HepG2 (cell line): Measurements from ENCODE around the gene ANAPC2. TPM values are rescaled to one million over a fixed set of nuclear protein-coding genes. Genes with fewer than 3 reads are reported as not detected.

ENCODE experiments used
- FOSL2 ChIP-seq: sonication (generic); formaldehyde crosslinking; IDR thresholded peaks from 2 replicates; pipeline ENCODE4 v1.4.0; 2020; ENCODE audit warnings: missing genetic modification reagents
- GATAD1 ChIP-seq: IDR thresholded peaks from 2 replicates; pipeline ENCODE4 v1.6.1; 2016; ENCODE audit warnings: missing genetic modification reagents, missing compliant biosample characterization
- JUN ChIP-seq: sonication (generic); formaldehyde crosslinking; IDR thresholded peaks from 2 replicates; pipeline ENCODE4 v1.4.0; 2020; ENCODE audit warnings: mild to moderate bottlenecking, missing genetic modification reagents
- KMT2B ChIP-seq: IDR thresholded peaks from 2 replicates; pipeline ENCODE4 v1.6.1; 2016; ENCODE audit warnings: missing genetic modification reagents, missing compliant biosample characterization
- MIER3 ChIP-seq: IDR thresholded peaks from 2 replicates; pipeline ENCODE4 v1.6.1; 2016; ENCODE audit warnings: missing compliant biosample characterization, borderline replicate concordance
- MTA3 ChIP-seq: sonication (generic); formaldehyde crosslinking; IDR thresholded peaks from 2 replicates; pipeline ENCODE4 v1.4.0; 2020; ENCODE audit warnings: missing genetic modification reagents
- NFE2L2 ChIP-seq: fragments of 150-350 bp; IDR thresholded peaks from 2 replicates; pipeline ENCODE4 v1.6.1; 2014; ENCODE audit warnings: low read length
- NFYC ChIP-seq: IDR thresholded peaks from 2 replicates; pipeline ENCODE4 v1.6.1; 2016; ENCODE audit warnings: missing genetic modification reagents, missing compliant biosample characterization
- TBX2 ChIP-seq: sonication (generic); formaldehyde crosslinking; IDR thresholded peaks from 2 replicates; pipeline ENCODE4 v1.5.0; 2020; ENCODE audit warnings: missing genetic modification reagents, mild to moderate bottlenecking, borderline replicate concordance
- THAP11 ChIP-seq: IDR thresholded peaks from 2 replicates; pipeline ENCODE4 v1.6.1; 2016; ENCODE audit warnings: missing biosample characterization, missing genetic modification reagents
- ZNF143 ChIP-seq: sonication (generic); formaldehyde crosslinking; IDR thresholded peaks from 2 replicates; pipeline ENCODE4 v1.4.0; 2020; ENCODE audit warnings: missing genetic modification reagents
- ZNF234 ChIP-seq: sonication (generic); formaldehyde crosslinking; conservative IDR thresholded peaks from 2 replicates; pipeline ENCODE4 v1.5.1; 2020; ENCODE audit warnings: mild to moderate bottlenecking, missing genetic modification reagents
- ZNF724P ChIP-seq: sonication (generic); formaldehyde crosslinking; IDR thresholded peaks from 2 replicates; pipeline ENCODE4 v1.8.0; 2022; ENCODE audit warnings: missing genetic modification reagents, borderline replicate concordance
- ZNF746 ChIP-seq: sonication (generic); formaldehyde crosslinking; IDR thresholded peaks from 2 replicates; pipeline ENCODE4 v1.8.0; 2022; ENCODE audit warnings: mild to moderate bottlenecking, missing genetic modification reagents
- ZNF747 ChIP-seq: sonication (generic); formaldehyde crosslinking; IDR thresholded peaks from 2 replicates; pipeline ENCODE4 v1.8.1; 2023; ENCODE audit warnings: missing genetic modification reagents, mild to moderate bottlenecking, borderline replicate concordance
- ZNF879 ChIP-seq: sonication (generic); formaldehyde crosslinking; IDR thresholded peaks from 2 replicates; pipeline ENCODE4 v1.8.1; 2023; ENCODE audit warnings: missing genetic modification reagents
- polyA plus RNA-seq, 8 experiments: library from polyadenylated mRNA; depleted of rRNA in 3 of 8; stranded (reverse) in 7 of 8; unstranded in 1 of 8; fragments of >200 nt; fragmentation: Illumina TruSeq in 4 of 8; extraction: Trizol in 4 of 8; gene quantifications; 2 replicates each; pipeline versions ENCODE4 v1.2.1 to v1.2.3, GENCODE V29; 2011 to 2016; ENCODE audit warnings: low read depth in 4 of 8, missing spikeins in 1 of 8, mixed read lengths in 1 of 8; ENCODE audit not compliant: insufficient read depth in 1 of 8
- total RNA-seq, 5 experiments: library from RNA; depleted of rRNA; stranded (reverse); fragments of >200 nt; fragmentation: Illumina TruSeq; extraction: Trizol; gene quantifications; 2 replicates each; pipeline ENCODE4 v1.2.3, GENCODE V29; 2016; ENCODE audit warnings: low read depth in 1 of 5
- TF ChIP-seq, protein P1 (sequence below): sonication (generic); formaldehyde crosslinking; IDR thresholded peaks from 2 replicates; pipeline ENCODE4 v1.4.0; 2020; ENCODE audit warnings: missing genetic modification reagents
- TF ChIP-seq, protein P2 (sequence below): sonication (generic); formaldehyde crosslinking; IDR thresholded peaks from 2 replicates; pipeline ENCODE4 v1.4.0; 2020; ENCODE audit warnings: low read depth, missing genetic modification reagents
- TF ChIP-seq, protein P3 (sequence below): IDR thresholded peaks from 2 replicates; pipeline ENCODE4 v1.6.1; 2016; ENCODE audit warnings: low read depth, borderline replicate concordance
- TF ChIP-seq, protein P4 (sequence below): sonication (generic); formaldehyde crosslinking; IDR thresholded peaks from 2 replicates; pipeline ENCODE4 v1.9.0; 2022; ENCODE audit warnings: low read depth, missing genetic modification reagents
- TF ChIP-seq, protein P5 (sequence below): IDR thresholded peaks from 2 replicates; pipeline ENCODE4 v1.6.1; 2016

Gene ANAPC2
- total and polyA plus RNA-seq, 2 of the 13 experiments (the other 11 are each of a cell fraction or from before 2014, with no cell fraction given) = 12.3 to 15.4 TPM

DNA sequence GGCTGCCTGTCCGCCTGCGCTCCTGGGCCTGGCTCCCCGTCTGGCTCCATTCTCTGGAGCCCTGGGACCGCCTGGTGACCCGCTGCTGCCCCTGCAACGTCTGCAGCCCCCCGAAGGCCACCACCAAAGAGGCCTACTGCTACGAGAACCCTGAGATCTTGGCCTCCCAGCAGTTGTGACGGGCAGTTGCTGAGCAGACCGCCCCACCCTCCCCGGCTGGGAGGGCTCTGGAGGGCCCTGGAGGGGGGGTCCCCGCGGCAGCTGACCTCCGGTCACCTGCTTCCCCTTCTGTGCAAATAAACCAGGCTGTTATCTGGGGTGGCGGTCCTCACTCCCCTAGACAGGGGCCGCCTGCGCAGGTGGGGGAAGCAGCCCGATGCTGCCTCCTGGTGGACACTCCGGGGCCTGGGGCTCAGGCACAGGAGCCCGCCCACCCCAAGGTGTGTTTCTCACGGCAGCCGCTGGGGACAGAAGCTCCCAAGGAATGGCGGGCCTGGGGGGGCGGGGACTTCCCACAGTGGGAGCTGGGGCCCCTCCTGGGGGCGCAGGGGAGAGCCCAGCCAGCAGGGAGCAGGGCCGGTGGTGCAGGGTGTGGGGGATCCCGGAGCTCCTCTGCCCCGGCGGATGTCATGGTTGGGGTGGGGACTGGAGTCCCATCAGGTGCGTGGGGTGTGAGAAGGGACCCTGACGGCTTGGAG is 48.0 kb upstream of the ANAPC2 start (continued):
- TF ChIP-seq, protein P1, sequence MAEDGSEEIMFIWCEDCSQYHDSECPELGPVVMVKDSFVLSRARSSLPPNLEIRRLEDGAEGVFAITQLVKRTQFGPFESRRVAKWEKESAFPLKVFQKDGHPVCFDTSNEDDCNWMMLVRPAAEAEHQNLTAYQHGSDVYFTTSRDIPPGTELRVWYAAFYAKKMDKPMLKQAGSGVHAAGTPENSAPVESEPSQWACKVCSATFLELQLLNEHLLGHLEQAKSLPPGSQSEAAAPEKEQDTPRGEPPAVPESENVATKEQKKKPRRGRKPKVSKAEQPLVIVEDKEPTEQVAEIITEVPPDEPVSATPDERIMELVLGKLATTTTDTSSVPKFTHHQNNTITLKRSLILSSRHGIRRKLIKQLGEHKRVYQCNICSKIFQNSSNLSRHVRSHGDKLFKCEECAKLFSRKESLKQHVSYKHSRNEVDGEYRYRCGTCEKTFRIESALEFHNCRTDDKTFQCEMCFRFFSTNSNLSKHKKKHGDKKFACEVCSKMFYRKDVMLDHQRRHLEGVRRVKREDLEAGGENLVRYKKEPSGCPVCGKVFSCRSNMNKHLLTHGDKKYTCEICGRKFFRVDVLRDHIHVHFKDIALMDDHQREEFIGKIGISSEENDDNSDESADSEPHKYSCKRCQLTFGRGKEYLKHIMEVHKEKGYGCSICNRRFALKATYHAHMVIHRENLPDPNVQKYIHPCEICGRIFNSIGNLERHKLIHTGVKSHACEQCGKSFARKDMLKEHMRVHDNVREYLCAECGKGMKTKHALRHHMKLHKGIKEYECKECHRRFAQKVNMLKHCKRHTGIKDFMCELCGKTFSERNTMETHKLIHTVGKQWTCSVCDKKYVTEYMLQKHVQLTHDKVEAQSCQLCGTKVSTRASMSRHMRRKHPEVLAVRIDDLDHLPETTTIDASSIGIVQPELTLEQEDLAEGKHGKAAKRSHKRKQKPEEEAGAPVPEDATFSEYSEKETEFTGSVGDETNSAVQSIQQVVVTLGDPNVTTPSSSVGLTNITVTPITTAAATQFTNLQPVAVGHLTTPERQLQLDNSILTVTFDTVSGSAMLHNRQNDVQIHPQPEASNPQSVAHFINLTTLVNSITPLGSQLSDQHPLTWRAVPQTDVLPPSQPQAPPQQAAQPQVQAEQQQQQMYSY = no peak
- 0 out of 2 replicates have a peak, but pooled peaks have one; percentile 44 for TF ChIP-seq ZNF234 (CRISPR knock-in tag)
- 0 out of 2 replicates have a peak, but pooled peaks have one; percentile 10 for TF ChIP-seq ZNF143 (CRISPR knock-in tag)
- no peak for TF ChIP-seq ZNF724P (CRISPR knock-in tag)
- peak; percentile 58; the same call in 1 of the 2 replicates for TF ChIP-seq ZNF747
- TF ChIP-seq ZNF879 = peak; percentile 75; the same call in 1 of the 2 replicates
- peak; percentile 72 for TF ChIP-seq THAP11
- TF ChIP-seq, protein P2, sequence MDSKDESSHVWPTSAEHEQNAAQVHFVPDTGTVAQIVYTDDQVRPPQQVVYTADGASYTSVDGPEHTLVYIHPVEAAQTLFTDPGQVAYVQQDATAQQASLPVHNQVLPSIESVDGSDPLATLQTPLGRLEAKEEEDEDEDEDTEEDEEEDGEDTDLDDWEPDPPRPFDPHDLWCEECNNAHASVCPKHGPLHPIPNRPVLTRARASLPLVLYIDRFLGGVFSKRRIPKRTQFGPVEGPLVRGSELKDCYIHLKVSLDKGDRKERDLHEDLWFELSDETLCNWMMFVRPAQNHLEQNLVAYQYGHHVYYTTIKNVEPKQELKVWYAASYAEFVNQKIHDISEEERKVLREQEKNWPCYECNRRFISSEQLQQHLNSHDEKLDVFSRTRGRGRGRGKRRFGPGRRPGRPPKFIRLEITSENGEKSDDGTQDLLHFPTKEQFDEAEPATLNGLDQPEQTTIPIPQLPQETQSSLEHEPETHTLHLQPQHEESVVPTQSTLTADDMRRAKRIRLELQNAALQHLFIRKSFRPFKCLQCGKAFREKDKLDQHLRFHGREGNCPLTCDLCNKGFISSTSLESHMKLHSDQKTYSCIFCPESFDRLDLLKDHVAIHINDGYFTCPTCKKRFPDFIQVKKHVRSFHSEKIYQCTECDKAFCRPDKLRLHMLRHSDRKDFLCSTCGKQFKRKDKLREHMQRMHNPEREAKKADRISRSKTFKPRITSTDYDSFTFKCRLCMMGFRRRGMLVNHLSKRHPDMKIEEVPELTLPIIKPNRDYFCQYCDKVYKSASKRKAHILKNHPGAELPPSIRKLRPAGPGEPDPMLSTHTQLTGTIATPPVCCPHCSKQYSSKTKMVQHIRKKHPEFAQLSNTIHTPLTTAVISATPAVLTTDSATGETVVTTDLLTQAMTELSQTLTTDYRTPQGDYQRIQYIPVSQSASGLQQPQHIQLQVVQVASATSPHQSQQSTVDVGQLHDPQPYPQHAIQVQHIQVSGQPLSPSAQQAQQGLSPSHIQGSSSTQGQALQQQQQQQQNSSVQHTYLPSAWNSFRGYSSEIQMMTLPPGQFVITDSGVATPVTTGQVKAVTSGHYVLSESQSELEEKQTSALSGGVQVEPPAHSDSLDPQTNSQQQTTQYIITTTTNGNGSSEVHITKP (CRISPR knock-in tag) = no peak
- TF ChIP-seq, protein P3, sequence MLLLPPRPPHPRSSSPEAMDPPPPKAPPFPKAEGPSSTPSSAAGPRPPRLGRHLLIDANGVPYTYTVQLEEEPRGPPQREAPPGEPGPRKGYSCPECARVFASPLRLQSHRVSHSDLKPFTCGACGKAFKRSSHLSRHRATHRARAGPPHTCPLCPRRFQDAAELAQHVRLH (CRISPR knock-in tag) = no peak
- TF ChIP-seq MIER3 (CRISPR knock-in tag) = no peak
- peak; percentile 83; the same call in 1 of the 2 replicates for TF ChIP-seq TBX2 (CRISPR knock-in tag)
- peak; percentile 44 for TF ChIP-seq NFYC (CRISPR knock-in tag)
- TF ChIP-seq, protein P4, sequence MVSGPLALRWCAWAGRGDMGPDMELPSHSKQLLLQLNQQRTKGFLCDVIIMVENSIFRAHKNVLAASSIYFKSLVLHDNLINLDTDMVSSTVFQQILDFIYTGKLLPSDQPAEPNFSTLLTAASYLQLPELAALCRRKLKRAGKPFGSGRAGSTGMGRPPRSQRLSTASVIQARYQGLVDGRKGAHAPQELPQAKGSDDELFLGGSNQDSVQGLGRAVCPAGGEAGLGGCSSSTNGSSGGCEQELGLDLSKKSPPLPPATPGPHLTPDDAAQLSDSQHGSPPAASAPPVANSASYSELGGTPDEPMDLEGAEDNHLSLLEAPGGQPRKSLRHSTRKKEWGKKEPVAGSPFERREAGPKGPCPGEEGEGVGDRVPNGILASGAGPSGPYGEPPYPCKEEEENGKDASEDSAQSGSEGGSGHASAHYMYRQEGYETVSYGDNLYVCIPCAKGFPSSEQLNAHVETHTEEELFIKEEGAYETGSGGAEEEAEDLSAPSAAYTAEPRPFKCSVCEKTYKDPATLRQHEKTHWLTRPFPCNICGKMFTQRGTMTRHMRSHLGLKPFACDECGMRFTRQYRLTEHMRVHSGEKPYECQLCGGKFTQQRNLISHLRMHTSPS = peak; percentile 45; the same call in 1 of the 2 replicates
- peak; percentile 39 for TF ChIP-seq FOSL2
- TF ChIP-seq JUN (CRISPR knock-in tag) = no peak
- TF ChIP-seq GATAD1 (CRISPR knock-in tag) = peak; percentile 77; the same call in 1 of the 2 replicates
- TF ChIP-seq KMT2B (CRISPR knock-in tag) = peak; percentile 61; the same call in 1 of the 2 replicates
- TF ChIP-seq MTA3 (CRISPR knock-in tag) = no peak
- no peak for TF ChIP-seq NFE2L2
- TF ChIP-seq ZNF746 (CRISPR knock-in tag) = peak; percentile 98
- TF ChIP-seq, protein P5, sequence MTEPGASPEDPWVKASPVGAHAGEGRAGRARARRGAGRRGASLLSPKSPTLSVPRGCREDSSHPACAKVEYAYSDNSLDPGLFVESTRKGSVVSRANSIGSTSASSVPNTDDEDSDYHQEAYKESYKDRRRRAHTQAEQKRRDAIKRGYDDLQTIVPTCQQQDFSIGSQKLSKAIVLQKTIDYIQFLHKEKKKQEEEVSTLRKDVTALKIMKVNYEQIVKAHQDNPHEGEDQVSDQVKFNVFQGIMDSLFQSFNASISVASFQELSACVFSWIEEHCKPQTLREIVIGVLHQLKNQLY (CRISPR knock-in tag) = peak; percentile 78
